Activated CD4-positive, alpha-beta T cell treated with anti-CD3 and anti-CD28 coated beads for 24 hours (primary cell): ENCODE measurements around the gene HLCS.

Experiments used
- DNase-seq, 2 donors: peaks; one replicate each; pipeline ENCODE4 v3.0.0-alpha.2; 2020; ENCODE audit warnings: low read depth in 2 of 2

The HLCS gene

DNA sequence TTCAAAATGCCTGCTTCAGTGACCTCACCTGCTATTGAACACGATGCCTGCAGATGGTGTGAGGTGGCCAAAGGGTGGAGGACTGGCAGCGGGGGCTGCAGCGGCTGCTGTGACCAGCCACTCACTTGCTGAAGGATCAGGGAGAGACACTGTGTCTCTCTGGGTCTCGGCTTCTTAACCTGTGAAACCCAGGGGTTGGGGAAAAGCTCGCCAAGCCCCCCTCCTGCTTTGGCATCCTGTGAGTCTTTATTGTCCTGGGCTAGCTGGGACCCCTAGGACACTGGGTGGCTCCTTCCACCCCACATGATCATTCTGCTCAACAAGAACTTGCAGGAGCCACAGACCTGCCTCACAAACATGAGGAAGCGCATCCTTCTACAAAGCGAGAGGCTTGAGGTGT, 154.7 kb downstream of the HLCS start:
- no peak for DNase-seq

- DNase-seq: no peak
Observed at GRCh38 chr21:36810443-36810842, 156.0 kb downstream of the HLCS start.

DNA sequence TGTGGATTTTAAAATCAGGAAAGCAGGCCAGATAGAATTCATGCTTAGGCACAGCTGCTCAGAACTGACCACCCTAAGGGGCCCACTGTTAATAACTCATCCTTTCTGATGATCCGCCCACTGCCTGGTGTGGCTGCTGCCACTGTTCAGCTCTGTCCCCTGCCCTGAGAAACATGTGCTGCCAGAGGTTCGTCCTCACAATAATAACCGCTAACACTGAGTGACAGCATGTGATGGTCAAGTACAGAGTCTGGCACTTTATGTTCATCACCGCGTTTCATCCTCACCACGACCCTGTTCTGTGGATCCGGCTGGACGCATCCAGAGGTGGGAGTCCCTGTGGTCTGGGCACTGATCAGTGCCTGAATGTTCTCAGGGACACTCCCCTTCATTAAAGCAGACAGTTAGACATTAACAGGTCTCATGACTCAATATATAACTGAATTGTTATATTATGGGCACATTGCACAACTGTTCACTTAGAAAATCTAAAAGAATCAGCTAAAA, 159.0 kb downstream of the HLCS start:
- DNase-seq: no peak

DNA sequence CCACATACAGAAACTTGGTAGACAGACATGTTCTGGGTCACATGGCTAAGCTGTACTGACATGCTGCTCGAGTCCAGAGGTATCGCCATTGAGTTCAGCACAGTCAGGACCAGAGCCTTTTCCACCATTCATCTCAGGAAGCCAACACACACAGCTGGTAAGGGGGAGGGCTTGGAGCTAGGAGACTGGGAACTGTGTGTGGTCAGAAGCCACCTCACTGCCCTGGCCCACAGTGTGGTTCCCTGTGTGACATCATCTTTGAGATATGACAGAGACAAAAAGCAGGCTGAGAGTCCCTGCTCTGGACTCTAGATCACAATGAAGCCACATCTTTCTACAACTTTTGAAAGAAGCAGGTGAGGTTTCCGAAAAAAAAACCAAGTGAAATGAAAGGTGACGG, 160.4 kb downstream of the HLCS start:
- DNase-seq: no peak

GRCh38 chr21:36804874-36805611, 161.4 kb downstream of the HLCS start:
- no peak for DNase-seq

- no peak for DNase-seq
Observed at GRCh38 chr21:36803816-36804439, 162.5 kb downstream of the HLCS start.

- DNase-seq: no peak
Observed at GRCh38 chr21:36803051-36803645, 163.3 kb downstream of the HLCS start.

- DNase-seq: no peak
Observed at GRCh38 chr21:36800734-36801133, 165.7 kb downstream of the HLCS start.

DNA sequence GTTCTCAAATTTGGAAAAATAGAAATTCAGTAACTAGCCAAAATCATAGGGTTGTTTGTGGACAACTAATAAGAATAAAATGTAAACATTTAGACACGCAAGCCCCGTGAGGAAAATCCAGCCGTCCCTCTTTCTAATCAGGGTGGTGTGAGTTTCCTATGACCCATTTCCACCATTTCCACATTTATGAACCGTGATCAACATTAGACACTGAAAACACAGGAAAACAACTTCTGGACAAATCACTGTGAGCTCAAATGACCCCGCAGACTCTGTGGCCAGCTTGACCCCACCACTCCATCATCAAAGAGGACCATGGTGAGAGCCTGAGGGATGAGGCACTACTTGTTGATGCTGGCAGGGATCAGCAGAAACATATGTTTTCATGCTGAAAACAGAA, 166.6 kb downstream of the HLCS start:
- DNase-seq: no peak

DNA sequence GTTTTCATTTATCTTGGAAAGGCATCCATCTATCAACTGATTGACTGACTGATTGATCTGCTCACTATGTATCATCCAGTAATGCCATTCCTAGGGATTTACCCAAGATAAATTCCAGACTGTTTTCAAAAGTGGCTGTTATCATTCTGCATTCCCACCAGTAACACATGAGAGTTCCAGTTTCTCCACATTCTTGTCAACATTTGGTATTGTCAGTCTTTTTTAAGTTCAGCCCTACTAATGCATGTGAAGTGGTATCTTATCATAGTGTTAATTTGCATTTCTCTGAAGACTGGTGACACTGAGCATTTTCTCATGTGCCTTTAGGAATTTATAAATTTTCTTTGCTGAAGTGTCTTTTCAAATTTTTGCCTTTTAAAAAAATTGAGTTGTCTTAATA, 168.0 kb downstream of the HLCS start:
- DNase-seq: no peak

DNA sequence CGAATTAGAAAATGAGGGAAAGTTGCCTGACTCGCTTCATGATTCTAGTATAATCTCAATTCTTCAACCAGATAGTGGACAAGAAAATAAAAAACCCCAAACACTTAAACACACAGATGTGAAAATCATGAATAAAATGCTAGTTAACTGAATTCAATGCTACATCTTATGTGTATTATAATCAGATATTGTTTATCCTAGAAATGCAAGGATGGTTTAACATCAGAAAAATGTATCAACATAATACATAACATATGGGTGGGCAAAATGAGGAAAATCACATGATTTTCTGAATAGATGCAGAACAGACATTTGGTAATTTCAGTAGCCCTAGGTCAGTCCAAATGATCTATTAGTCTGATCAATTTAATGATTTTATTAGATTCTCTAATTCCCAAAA, 170.4 kb downstream of the HLCS start:
- no peak for DNase-seq

- DNase-seq: no peak
Observed at GRCh38 chr21:36792505-36792967, 173.9 kb downstream of the HLCS start.

DNA sequence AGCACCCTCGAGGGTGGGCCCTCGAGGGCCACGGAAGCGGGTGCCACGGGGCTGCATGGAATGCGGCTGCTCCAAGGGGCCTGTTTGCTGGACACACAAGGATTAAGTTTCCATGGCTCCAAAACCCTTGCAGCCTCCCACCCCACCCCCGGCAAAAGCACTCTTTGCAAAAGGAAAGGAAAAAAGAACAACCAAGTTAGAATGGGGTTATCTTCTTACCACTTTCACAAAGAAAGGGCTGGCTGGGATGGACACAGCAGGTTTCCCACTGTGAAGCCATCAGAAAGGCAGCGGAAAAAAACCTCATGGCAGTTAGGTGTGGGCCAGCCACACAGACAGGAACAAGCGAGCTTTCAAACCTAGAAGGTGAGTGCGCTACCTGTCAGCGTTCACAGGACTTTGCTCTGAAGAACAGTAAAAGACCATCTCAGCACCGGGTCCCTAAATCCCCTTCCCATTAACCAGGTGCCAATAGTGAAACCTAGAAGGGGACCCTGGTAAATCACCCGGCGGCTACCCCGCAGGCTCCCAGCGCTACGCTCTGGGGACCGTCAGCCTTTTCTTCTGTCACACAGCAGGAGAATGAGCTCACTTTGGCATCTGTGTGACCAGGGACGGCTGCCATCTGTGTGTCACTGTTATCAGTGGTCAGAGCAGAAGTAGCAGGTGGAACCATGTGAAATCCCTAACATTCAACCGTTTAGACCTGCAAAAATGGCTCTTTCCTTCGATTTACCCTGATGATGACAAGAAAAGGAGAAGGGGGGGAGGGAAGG, 174.6 kb downstream of the HLCS start:
- no peak for DNase-seq

DNA sequence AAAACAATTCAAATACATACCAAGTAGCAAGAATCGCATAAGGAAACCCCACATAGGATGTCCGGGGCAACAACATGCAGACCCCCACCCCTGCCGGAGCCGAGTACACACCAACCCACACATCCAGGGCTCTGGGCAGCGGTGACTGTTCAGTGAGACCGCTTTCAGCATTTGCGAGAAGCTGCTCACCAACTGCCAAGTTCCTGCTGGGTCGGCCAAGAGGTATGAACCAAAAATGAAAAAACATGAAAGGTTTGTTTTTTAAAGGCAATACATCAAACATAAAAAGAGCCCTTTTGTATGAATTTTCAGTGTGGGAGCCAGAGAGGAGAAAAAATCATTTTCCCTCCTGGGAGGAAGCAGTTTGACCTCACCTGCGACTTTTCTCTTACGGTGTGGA, 175.3 kb downstream of the HLCS start:
- DNase-seq: no peak

DNA sequence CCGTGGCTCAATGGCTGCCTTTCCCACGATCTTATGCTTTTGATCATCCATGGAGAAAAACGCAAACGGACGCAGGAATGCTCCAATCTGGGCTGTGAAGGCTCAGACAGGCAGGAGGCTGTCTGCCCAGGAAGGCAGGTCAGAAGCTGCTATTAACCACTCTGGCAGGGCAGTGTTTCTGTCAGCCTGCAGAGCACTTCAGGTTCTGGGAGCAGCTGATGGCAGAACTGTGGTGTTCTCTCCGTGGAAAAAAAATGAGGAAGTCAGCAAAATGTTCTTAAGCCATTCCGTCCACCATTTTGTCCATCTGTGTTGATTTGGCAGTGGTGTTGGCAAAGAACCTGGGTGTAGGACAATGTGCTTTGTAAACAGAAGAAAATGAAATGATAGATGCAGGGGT, 175.9 kb downstream of the HLCS start:
- no peak for DNase-seq

- DNase-seq: no peak
Observed at GRCh38 chr21:36788120-36788638, 178.3 kb downstream of the HLCS start.

- DNase-seq: no peak
Observed at GRCh38 chr21:36786186-36786585, 180.3 kb downstream of the HLCS start.

DNA sequence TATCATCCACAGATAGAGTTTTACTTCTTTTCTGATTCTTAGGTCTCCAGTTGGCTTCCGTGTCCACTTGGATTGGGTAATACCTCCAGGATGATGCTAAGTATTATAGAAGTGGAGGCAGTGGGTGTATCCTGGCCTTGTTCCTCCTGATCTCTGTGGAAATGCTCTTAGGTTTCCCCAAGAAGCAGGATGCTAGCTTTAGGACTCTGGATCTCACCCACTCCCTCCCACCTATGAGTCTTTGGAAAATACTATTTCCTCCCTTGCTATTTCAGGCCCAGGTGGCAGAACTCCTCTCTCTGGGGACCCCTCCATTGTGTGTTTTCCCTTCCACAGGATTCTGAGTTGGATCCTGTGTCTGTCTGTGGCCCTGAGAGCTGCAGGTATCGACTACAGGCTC, 180.9 kb downstream of the HLCS start:
- DNase-seq: no peak

DNA sequence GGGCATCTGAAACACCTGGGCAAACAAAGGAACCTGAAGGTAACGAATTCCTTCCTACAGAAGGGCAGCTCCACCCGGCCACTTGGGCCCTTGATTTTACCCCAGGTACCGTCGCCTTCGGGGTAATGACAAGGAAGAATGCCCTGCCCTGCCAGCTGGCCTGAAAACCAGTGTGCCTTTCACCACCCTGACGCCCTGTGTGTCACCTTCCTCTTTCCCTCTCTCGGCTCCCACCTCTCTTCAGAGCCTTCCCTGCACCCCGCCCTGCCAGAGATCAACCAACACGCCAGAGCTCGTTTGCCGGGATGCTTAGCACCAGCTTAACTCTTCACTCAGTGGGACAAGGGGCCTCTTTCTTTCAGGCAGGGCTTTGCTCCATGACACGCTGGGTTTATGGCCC, 181.5 kb downstream of the HLCS start:
- no peak for DNase-seq

DNA sequence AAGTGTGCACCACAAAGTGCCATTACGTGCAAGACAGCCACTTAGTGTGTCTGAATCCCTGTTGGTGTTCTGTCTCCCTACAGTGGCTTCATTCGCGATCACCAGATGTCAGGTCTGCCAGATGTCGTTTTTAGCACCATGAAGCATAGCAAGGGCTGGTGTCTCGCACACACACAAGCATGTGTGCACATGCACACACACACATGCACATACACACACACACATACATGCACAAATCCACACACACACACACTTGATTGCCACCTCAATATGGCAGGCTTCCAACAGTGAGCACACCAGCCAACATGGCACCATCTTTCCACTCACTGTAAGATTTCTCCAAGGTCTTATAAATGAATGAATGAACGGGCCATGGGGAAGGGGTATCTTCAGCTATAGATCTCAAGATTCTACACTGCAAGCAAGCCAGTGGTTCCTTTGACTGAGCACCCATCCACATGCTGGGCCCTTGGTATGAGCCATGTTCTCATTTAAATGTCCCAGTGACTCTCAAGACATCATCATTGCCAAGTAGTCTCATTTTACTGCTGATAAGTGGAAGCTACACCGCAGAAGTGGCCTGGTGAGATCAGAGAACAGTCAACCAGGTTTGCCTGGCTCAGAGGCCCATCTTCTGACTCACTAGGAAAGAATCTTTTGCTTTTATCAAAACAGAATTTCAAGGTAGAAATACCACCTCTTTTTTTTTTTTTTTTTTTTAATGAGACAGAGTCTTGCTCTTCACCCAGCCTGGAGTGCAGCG, 182.7 kb downstream of the HLCS start:
- no peak for DNase-seq

GRCh38 chr21:36780861-36781260, 185.6 kb downstream of the HLCS start:
- no peak for DNase-seq
